Left ventricle myocardium inferior (tissue), 1 donor: ENCODE measurements around the gene ACE. TPM values are rescaled to one million over a fixed set of nuclear protein-coding genes. Genes with fewer than 3 reads are reported as not detected.

Experiments
- DNase-seq: peaks from one replicate; pipeline ENCODE4 v3.0.0-alpha.2; 2020
- H3K27ac ChIP-seq: fragments of 200-600 bp; replicated peaks from 2 replicates; pipeline ENCODE4 v1.8.0; 2021
- H3K27me3 ChIP-seq: fragments of 200-600 bp; 2 replicates; pipeline ENCODE4 v1.8.0; 2021; ENCODE audit warnings: low read depth
- H3K36me3 ChIP-seq: fragments of 200-600 bp; 2 replicates; pipeline ENCODE4 v1.8.0; 2021
- H3K4me1 ChIP-seq: fragments of 200-600 bp; 2 replicates; pipeline ENCODE4 v1.8.0; 2021
- H3K4me3 ChIP-seq: fragments of 200-600 bp; 2 replicates; pipeline ENCODE4 v1.8.0; 2021; ENCODE audit warnings: mild to moderate bottlenecking, moderate library complexity
- H3K9me3 ChIP-seq: fragments of 200-600 bp; replicated peaks from 2 replicates; pipeline ENCODE4 v1.8.0; 2021
- intact Hi-C: fragments of 100-400 bp; cut with micrococcal nuclease; formaldehyde crosslinking; loops from one replicate; pipeline ENCODE4 v1.11.0; 2022
- total RNA-seq: library from RNA; stranded (reverse); fragmentation: NEBNext Ultra II Directional; extraction: Animal tissue kit (Norgen Biotek cat#: 25700); gene quantifications from one replicate; pipeline ENCODE4 v1.2.1, GENCODE V29; 2021
- TF ChIP-seq, protein P1 (sequence below): fragments of 200-600 bp; IDR thresholded peaks from 2 replicates; pipeline ENCODE4 v1.8.0; 2021; ENCODE audit warnings: antibody characterized with exemption, mild to moderate bottlenecking, borderline replicate concordance
- donor health status: DM: no; HTN: yes; CAD: no; lungs with severe emphysema.

Gene ACE
- total RNA-seq, 1 donor from 2014 or later = 6.2 TPM

DNA sequence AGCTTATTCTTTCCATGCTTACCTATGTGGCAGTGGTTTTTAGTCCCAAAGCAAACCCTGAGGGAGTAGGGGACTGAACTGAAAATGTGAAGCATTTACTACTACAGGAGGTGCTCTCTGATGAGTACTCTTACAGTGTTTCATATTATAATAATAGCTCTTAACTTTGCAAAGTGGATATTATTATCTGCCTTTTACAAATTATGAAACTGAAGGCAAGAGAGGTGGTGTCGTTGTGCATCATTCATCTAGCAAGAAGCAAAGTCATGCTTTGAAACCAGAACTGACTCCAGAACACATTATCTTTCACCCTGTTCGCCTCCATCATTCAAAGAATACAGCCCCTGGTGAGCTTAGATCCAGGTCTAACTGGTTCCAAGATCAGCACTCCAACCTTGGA lies 38.1 kb downstream of the ACE start:
- Histone ChIP-seq H3K4me1 (no peaks in the 10 kb centered on the region), H3K27ac (no peak overlapping the region), H3K36me3 (no peaks in the 10 kb centered on the region), H3K4me3 (no peak overlapping the region), H3K27me3 (peaks cover 49% of the 10 kb centered on the region), H3K9me3 (no peaks in the 10 kb centered on the region)
- DNase-seq = no peak
- intact Hi-C loops = no loop called here
- TF ChIP-seq, protein P1, sequence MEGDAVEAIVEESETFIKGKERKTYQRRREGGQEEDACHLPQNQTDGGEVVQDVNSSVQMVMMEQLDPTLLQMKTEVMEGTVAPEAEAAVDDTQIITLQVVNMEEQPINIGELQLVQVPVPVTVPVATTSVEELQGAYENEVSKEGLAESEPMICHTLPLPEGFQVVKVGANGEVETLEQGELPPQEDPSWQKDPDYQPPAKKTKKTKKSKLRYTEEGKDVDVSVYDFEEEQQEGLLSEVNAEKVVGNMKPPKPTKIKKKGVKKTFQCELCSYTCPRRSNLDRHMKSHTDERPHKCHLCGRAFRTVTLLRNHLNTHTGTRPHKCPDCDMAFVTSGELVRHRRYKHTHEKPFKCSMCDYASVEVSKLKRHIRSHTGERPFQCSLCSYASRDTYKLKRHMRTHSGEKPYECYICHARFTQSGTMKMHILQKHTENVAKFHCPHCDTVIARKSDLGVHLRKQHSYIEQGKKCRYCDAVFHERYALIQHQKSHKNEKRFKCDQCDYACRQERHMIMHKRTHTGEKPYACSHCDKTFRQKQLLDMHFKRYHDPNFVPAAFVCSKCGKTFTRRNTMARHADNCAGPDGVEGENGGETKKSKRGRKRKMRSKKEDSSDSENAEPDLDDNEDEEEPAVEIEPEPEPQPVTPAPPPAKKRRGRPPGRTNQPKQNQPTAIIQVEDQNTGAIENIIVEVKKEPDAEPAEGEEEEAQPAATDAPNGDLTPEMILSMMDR = no peak

DNA sequence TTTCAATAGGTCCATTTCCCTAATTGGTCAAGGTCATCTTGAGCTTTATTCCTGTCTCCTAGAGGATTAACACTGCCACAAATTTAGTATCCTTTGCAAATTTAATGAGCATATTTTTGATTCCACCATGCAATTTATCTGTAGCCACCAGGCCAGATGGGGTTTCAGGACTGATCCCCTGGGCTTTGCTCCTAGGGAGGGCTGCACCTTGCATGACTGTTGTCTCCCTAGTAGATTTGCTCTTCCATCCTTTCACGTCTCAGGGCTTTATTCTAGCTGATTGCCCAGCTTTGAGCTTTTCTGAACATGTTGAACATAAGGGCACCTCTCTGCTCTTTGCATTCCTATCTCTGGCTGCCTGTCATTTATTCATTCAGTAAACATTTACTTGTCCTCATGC lies 38.6 kb downstream of the ACE start:
- Histone ChIP-seq H3K27me3 (peaks cover 49% of the 10 kb centered on the region), H3K4me1 (no peaks in the 10 kb centered on the region), H3K36me3 (no peaks in the 10 kb centered on the region), H3K27ac (no peak overlapping the region), H3K4me3 (no peak overlapping the region), H3K9me3 (no peaks in the 10 kb centered on the region)
- TF ChIP-seq, protein P1 = no peak
- intact Hi-C loops = no loop called here
- DNase-seq = no peak

DNA sequence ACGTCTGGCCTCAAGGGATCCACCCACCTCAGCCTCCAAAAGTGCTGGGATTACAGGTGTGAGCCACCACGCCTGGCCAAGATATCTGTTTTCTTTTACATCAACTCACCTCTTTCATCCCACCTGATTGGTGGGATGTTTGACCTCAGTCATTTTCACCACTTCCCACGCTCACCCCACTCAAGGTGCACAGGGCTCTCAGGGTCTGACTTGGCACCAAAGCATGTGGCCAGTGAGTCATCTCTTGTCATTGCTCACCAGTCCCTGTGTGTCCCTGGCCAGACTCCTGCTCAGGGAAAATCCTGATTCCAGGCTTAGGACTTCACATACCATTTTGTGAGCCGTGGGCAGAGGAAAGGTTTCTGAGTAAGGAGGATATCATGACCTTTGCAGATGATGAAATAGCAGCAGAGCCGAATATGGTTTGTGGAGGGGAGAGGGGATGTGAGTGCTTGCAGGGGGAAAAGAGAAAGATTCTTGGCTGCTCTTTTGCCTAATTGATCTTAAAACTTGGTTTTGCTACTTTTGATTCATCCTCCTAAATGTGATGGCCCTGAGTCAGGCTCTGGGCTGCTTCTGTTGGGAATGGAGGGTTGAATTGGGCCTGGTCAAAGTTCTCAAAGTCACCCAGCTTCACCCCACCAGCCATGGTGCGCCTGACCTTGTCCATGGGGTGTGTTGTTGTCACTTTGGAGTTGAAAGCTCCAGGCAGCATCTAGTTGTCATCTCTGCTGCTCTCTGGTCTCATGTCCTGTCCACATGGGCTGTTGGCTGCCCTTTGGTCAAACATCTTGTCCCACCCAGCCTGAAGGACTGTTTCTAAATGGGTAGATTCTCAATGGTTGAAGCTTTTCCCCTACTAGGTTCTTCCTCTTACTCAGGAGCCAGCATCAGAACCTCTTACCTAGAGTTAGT lies 40.3 kb downstream of the ACE start:
- H3K4me1 ChIP-seq = no peaks in the 10 kb centered on the region
- intact Hi-C loops = no loop called here
- TF ChIP-seq, protein P1 = no peak
- H3K4me3 ChIP-seq = no peak overlapping the region
- no peaks in the 10 kb centered on the region for H3K36me3 ChIP-seq
- peaks cover 49% of the 10 kb centered on the region for H3K27me3 ChIP-seq
- no peaks in the 10 kb centered on the region for H3K9me3 ChIP-seq
- DNase-seq = no peak
- no peak overlapping the region for H3K27ac ChIP-seq

DNA sequence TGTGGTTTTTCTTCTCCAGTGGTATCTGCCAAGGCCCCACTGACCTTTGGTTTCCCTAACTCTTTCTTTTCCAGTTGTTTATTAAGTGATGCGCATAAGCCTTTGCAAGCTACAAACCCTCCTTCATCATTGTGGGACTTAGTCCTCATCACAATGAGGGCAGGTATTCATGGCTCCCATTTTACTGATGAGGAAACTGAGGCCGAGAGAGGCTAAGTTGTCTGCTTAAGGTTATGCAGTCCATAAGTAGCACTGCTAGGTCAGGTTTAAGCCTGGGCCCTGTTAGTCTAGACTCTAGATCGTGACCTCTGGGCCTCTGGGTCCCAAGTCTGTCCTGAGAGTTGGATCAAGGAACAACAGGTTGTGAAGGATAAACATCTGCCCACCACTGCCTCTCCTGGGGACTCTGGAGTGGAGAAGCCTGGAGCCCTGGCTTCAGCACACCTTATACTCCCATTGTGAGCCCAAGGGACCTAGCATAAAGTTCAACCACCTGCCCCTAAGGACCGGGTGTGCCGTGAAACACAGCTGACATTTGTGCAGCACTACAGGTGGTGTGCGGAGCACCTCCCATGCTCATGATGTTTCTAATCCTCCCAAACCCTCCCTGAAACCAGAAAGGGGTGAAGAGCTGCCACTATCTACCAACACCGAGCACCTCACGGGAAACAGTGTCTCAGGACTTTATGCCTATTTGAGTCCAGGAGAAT lies 41.1 kb downstream of the ACE start:
- no peak overlapping the region for H3K27ac ChIP-seq
- intact Hi-C loops = no loop called here
- DNase-seq = no peak
- no peaks in the 10 kb centered on the region for H3K9me3 ChIP-seq
- no peaks in the 10 kb centered on the region for H3K36me3 ChIP-seq
- peaks cover 49% of the 10 kb centered on the region for H3K27me3 ChIP-seq
- TF ChIP-seq, protein P1 = no peak
- no peaks in the 10 kb centered on the region for H3K4me1 ChIP-seq
- no peak overlapping the region for H3K4me3 ChIP-seq

DNA sequence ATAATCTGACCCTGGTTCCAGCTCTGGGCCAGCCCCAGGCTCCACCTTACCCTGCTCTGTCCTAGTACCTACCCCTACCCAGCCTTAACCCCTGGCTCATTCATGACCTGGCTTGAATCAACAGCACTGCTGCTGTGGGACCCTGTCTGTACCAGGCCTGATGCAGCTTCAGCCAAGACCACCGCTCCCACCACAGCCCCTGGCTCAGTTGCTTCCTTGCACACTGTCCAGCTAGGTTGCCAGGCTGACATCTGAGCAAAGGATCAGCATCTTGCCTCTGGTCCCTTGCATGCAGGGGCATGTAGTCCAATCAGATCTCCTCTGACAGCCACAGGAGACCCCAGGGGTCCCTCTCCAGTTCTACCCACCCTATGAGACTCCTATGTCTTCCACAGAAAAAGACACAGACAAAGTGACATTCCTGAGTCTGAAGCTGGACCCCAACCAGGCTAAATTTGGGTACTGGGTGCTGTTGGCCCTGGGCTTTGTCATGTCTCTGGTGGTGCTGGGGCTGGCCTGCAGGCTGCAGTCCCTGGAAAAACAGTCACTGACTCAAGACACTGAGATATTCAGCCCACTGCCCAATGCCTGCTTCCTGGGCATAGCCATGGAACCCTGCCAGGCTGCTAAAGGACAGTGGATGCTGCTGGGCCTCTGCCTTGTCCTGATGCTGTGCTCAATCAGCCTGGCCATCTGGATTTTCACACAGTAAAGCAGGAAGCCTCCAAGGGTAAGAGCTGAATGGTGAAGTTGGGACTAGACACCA lies 42.4 kb downstream of the ACE start:
- intact Hi-C loops = no loop called here
- Histone ChIP-seq H3K27ac (no peak overlapping the region), H3K9me3 (no peaks in the 10 kb centered on the region), H3K4me3 (no peak overlapping the region), H3K4me1 (peaks cover 6% of the 10 kb centered on the region), H3K27me3 (peaks cover 53% of the 10 kb centered on the region), H3K36me3 (no peaks in the 10 kb centered on the region)
- no peak for DNase-seq
- TF ChIP-seq, protein P1 = no peak
